Measurements from ENCODE around the gene IPPK. TPM values are rescaled to one million over a fixed set of nuclear protein-coding genes. Genes with fewer than 3 reads are reported as not detected.

IPPK gene
- total RNA-seq, 1 experiment from 2014 or later = 10.6 TPM

- POLR2A ChIA-PET (ENCODE audit: unreplicated experiment) = no interaction called here
Measured at GRCh38 chr9:92633614-92634278, 36.2 kb downstream of the IPPK start.

GRCh38 chr9:92632641-92633040 lies 37.3 kb downstream of the IPPK start:
- no peak overlapping the region for H3K4me3 ChIP-seq (ENCODE audit: low read length)
- CTCF ChIA-PET = no interaction called here
- H2AFZ ChIP-seq (ENCODE audit: low read length) = no peak overlapping the region
- intact Hi-C loops (cut with micrococcal nuclease) = loop anchor here (5.0 kb wide), 2 partner anchors 290 to 490 kb away; no protein-coding TSS in a partner anchor
- H3K4me1 ChIP-seq (ENCODE audit: insufficient read depth, low read length) = no peaks in the 10 kb centered on the region
- H3K9ac ChIP-seq (ENCODE audit: low read length) = no peak overlapping the region
- no peaks in the 10 kb centered on the region for H4K20me1 ChIP-seq (ENCODE audit: low read length)
- TF ChIP-seq EZH2phosphoT487 (IDR thresholded peaks at IDR 0.05; ENCODE audit: borderline replicate concordance, low read length) (no peak), EZH2 (IDR thresholded peaks at IDR 0.05; ENCODE audit: low read length, unreplicated experiment) (no peak), CTCF (conservative IDR thresholded peaks at IDR 0.05; ENCODE audit: low read depth, low read length) (no peak)
- no peak for DNase-seq
- peaks cover 29% of the 10 kb centered on the region for H3K36me3 ChIP-seq (ENCODE audit: low read depth, low read length)
- no peak for ATAC-seq
- no peaks in the 10 kb centered on the region for H3K9me2 ChIP-seq (replicated peaks; ENCODE audit: low read length)
- H3K79me2 ChIP-seq (ENCODE audit: low read length) = no peaks in the 10 kb centered on the region
- no TSS peak for BruUV-seq (replicated peaks)
- no peaks in the 10 kb centered on the region for H3K27me3 ChIP-seq (ENCODE audit: low read length)
- no peak overlapping the region for H3K4me2 ChIP-seq (ENCODE audit: low read length)
- no peaks in the 10 kb centered on the region for H3F3A ChIP-seq (ENCODE audit: low read length, unreplicated experiment)
- H3K27ac ChIP-seq (ENCODE audit: low read length) = no peak overlapping the region
- POLR2A ChIA-PET (ENCODE audit: unreplicated experiment) = no interaction called here
- no peaks in the 10 kb centered on the region for H3K9me3 ChIP-seq (ENCODE audit: low read length)

More at GRCh38 chr9:92633614-92634278, 36.2 kb downstream of the IPPK start:
- intact Hi-C loops (cut with micrococcal nuclease) = loop anchor here (1.0 to 5.0 kb wide), 4 partner anchors 195 to 491 kb away; no protein-coding TSS in a partner anchor
- no peaks in the 10 kb centered on the region for H4K20me1 ChIP-seq (ENCODE audit: low read length)
- CTCF ChIA-PET = no interaction called here
- no peaks in the 10 kb centered on the region for H3K9me2 ChIP-seq (replicated peaks; ENCODE audit: low read length)
- ATAC-seq (no peak), DNase-seq (no peak)
- H3K9me3 ChIP-seq (ENCODE audit: low read length) = no peaks in the 10 kb centered on the region
- H3K9ac ChIP-seq (ENCODE audit: low read length) = no peak overlapping the region
- BruUV-seq (replicated peaks) = no TSS peak
- H3F3A ChIP-seq (ENCODE audit: low read length, unreplicated experiment) = no peaks in the 10 kb centered on the region
- peaks cover 30% of the 10 kb centered on the region for H3K36me3 ChIP-seq (ENCODE audit: low read depth, low read length)
- H3K27me3 ChIP-seq (ENCODE audit: low read length) = no peaks in the 10 kb centered on the region
- H3K4me3 ChIP-seq (ENCODE audit: low read length) = no peak overlapping the region
- no peak for TF ChIP-seq EZH2 (IDR thresholded peaks at IDR 0.05; ENCODE audit: low read length, unreplicated experiment)
- no peak for TF ChIP-seq CTCF (conservative IDR thresholded peaks at IDR 0.05; ENCODE audit: low read depth, low read length)
- TF ChIP-seq EZH2phosphoT487 (IDR thresholded peaks at IDR 0.05; ENCODE audit: borderline replicate concordance, low read length) = no peak
- no peak overlapping the region for H3K27ac ChIP-seq (ENCODE audit: low read length)
- no peaks in the 10 kb centered on the region for H3K79me2 ChIP-seq (ENCODE audit: low read length)
- no peak overlapping the region for H2AFZ ChIP-seq (ENCODE audit: low read length)
- no peaks in the 10 kb centered on the region for H3K4me1 ChIP-seq (ENCODE audit: insufficient read depth, low read length)
- no peak overlapping the region for H3K4me2 ChIP-seq (ENCODE audit: low read length)
